H1 (cell line): ENCODE measurements around the gene PTBP1. TPM values are rescaled to one million over a fixed set of nuclear protein-coding genes. Genes with fewer than 3 reads are reported as not detected.

ENCODE experiments used
- CTCF ChIA-PET: fragments of 300-600 bp; sonication (Branson Sonifier 250); formaldehyde crosslinking; loops from one replicate; lab custom pipeline; 2021; ENCODE audit not compliant: partially characterized antibody; lab: Charles Lee
- POLR2A ChIA-PET: fragments of 300-600 bp; sonication (Branson Sonifier 250); formaldehyde crosslinking; loops from one replicate; lab custom pipeline; 2021; ENCODE audit warnings: inconsistent platforms; ENCODE audit not compliant: partially characterized antibody; lab: Charles Lee
- DNase-seq, 2 experiments: peaks; one replicate each; pipeline versions ENCODE4 v3.0.0 to v3.0.0-alpha.2; 2010 to 2022; ENCODE audit warnings: low spot score in 2 of 2, low read depth in 1 of 2, mixed read lengths in 1 of 2
- FAIRE-seq: peaks from 2 replicates; lab custom pipeline; 2011; peaks lifted over from hg19 to GRCh38; lab: Jason Lieb, UNC
- H2AFZ ChIP-seq: 2 replicates; pipeline ENCODE4 v1.8.1; 2012; ENCODE audit warnings: low read length, inconsistent platforms
- H2AK5ac ChIP-seq: 2 replicates; pipeline ENCODE4 v1.6.1; 2013; ENCODE audit warnings: low read depth, low read length
- H2BK120ac ChIP-seq: replicated peaks from 2 replicates; pipeline ENCODE3; 2013; ENCODE audit warnings: low read depth, low read length, inconsistent platforms
- H2BK12ac ChIP-seq: 2 replicates; pipeline ENCODE4 v1.6.1; 2013; ENCODE audit warnings: low read depth, low read length
- H2BK15ac ChIP-seq: 2 replicates; pipeline ENCODE4 v1.6.1; 2013; ENCODE audit warnings: low read length
- H2BK20ac ChIP-seq: 2 replicates; pipeline ENCODE4 v1.6.1; 2013; ENCODE audit warnings: low read length
- H2BK5ac ChIP-seq: 2 replicates; pipeline ENCODE4 v1.6.1; 2013; ENCODE audit warnings: low read depth, low read length
- H3K14ac ChIP-seq: 2 replicates; pipeline ENCODE4 v1.6.1; 2013; ENCODE audit warnings: inconsistent platforms; ENCODE audit not compliant: insufficient read length
- H3K18ac ChIP-seq: 2 replicates; pipeline ENCODE4 v1.6.1; 2013; ENCODE audit warnings: low read length; ENCODE audit errors: extremely low read depth
- H3K23ac ChIP-seq: 2 replicates; pipeline ENCODE4 v1.6.1; 2013; ENCODE audit warnings: inconsistent platforms; ENCODE audit not compliant: insufficient read length
- H3K23me2 ChIP-seq: 2 replicates; pipeline ENCODE4 v1.6.1; 2013; ENCODE audit warnings: low read depth, low read length
- H3K27ac ChIP-seq: 2 replicates; pipeline ENCODE4 v1.6.1; 2011; ENCODE audit warnings: low read depth, low read length, inconsistent platforms
- H3K27me3 ChIP-seq, 4 experiments: replicated peaks in 1 of 4; 1 replicate in 1 of 4; 2 replicates in 3 of 4; pipeline versions ENCODE4 v1.6.1 to v1.8.1; 2011 to 2013; ENCODE audit warnings: low read length in 3 of 4, mild to moderate bottlenecking in 3 of 4, inconsistent platforms in 2 of 4, mixed read lengths in 2 of 4, moderate library complexity in 1 of 4; ENCODE audit not compliant: control insufficient read depth in 3 of 4, insufficient read depth in 3 of 4; ENCODE audit errors: extremely low read depth in 1 of 4
- H3K36me3 ChIP-seq, 4 experiments: 2 replicates each; pipeline versions ENCODE4 v1.6.1 to v1.8.1; 2011 to 2013; ENCODE audit warnings: mild to moderate bottlenecking in 4 of 4, low read length in 3 of 4, moderate library complexity in 2 of 4, control low read depth in 1 of 4, inconsistent platforms in 1 of 4; ENCODE audit not compliant: insufficient read depth in 4 of 4, control insufficient read depth in 2 of 4
- H3K4ac ChIP-seq: replicated peaks from 2 replicates; pipeline ENCODE3; 2013; ENCODE audit warnings: low read length, low read depth, mixed read lengths, inconsistent platforms; ENCODE audit not compliant: insufficient read length
- H3K4me1 ChIP-seq, 4 experiments: replicated peaks in 1 of 4; 1 replicate in 1 of 4; 2 replicates in 3 of 4; pipeline versions ENCODE4 v1.6.1 to v1.8.1; 2011 to 2013; ENCODE audit warnings: low read length in 3 of 4, inconsistent platforms in 2 of 4, mixed read lengths in 1 of 4; ENCODE audit not compliant: insufficient read depth in 4 of 4, control insufficient read depth in 3 of 4
- H3K4me2 ChIP-seq, 2 experiments: 2 replicates each; pipeline versions ENCODE4 v1.6.1 to v1.8.1; 2011 to 2013; ENCODE audit warnings: low read depth in 2 of 2, low read length in 2 of 2, control low read depth in 1 of 2, inconsistent platforms in 1 of 2, mild to moderate bottlenecking in 1 of 2; ENCODE audit not compliant: insufficient read depth in 1 of 2
- H3K4me3 ChIP-seq, 4 experiments: fragments of 200-600, 300-600 bp in 1 of 4; sonication (generic), shearing (Covaris generic), sonication (Bioruptor Twin) in 1 of 4; 2 replicates each; pipeline versions ENCODE4 v1.5.1 to v1.8.1; 2011 to 2016; ENCODE audit warnings: low read length in 4 of 4, low read depth in 3 of 4, control low read depth in 2 of 4, inconsistent platforms in 2 of 4, mild to moderate bottlenecking in 2 of 4, mixed read lengths in 1 of 4, moderate library complexity in 1 of 4; ENCODE audit not compliant: insufficient read depth in 2 of 4; ENCODE audit errors: extremely low read depth in 1 of 4
- H3K56ac ChIP-seq: replicated peaks from 2 replicates; pipeline ENCODE3; 2013; ENCODE audit warnings: low read depth, mild to moderate bottlenecking, mixed read lengths, low read length, inconsistent platforms; ENCODE audit not compliant: insufficient read length
- H3K79me1 ChIP-seq: 2 replicates; pipeline ENCODE4 v1.6.1; 2013; ENCODE audit warnings: low read depth, low read length, control low read depth
- H3K79me2 ChIP-seq, 2 experiments: 2 replicates each; pipeline versions ENCODE4 v1.6.1 to v1.8.1; 2012 to 2013; ENCODE audit warnings: low read length in 2 of 2, mild to moderate bottlenecking in 2 of 2, inconsistent platforms in 1 of 2; ENCODE audit not compliant: insufficient read depth in 2 of 2, control insufficient read depth in 1 of 2
- H3K9ac ChIP-seq, 4 experiments: replicated peaks in 1 of 4; 1 replicate in 1 of 4; 2 replicates in 3 of 4; pipeline versions ENCODE4 v1.6.1 to v1.8.1; 2011 to 2013; ENCODE audit warnings: low read depth in 3 of 4, low read length in 3 of 4, control low read depth in 2 of 4, mild to moderate bottlenecking in 2 of 4, moderate library complexity in 2 of 4, inconsistent platforms in 1 of 4; ENCODE audit errors: extremely low read depth in 1 of 4
- H3K9me3 ChIP-seq, 2 experiments: 2 replicates each; pipeline versions ENCODE4 v1.6.1 to v1.8.1; 2012 to 2013; ENCODE audit warnings: mild to moderate bottlenecking in 2 of 2, moderate library complexity in 2 of 2, control low read depth in 1 of 2, inconsistent platforms in 1 of 2, low read depth in 1 of 2, low read length in 1 of 2, mixed read lengths in 1 of 2; ENCODE audit not compliant: insufficient read depth in 2 of 2
- H4K20me1 ChIP-seq, 2 experiments: replicated peaks in 1 of 2; 2 replicates each; pipeline versions ENCODE3 to v1.8.1; 2011 to 2013; ENCODE audit warnings: inconsistent platforms in 2 of 2, low read length in 2 of 2, mild to moderate bottlenecking in 1 of 2; ENCODE audit not compliant: insufficient read depth in 2 of 2, control insufficient read depth in 1 of 2
- H4K5ac ChIP-seq: 2 replicates; pipeline ENCODE4 v1.6.1; 2013; ENCODE audit warnings: low read length, low read depth, mixed read lengths, inconsistent platforms; ENCODE audit not compliant: insufficient read length
- H4K8ac ChIP-seq: 2 replicates; pipeline ENCODE4 v1.8.0; 2013; ENCODE audit warnings: mild to moderate bottlenecking, moderate library complexity, low read length, inconsistent platforms; ENCODE audit not compliant: insufficient read depth; ENCODE audit errors: extremely low read depth
- H4K91ac ChIP-seq: replicated peaks from 2 replicates; pipeline ENCODE3; 2013; ENCODE audit warnings: low read length, mixed read lengths, inconsistent platforms; ENCODE audit not compliant: insufficient read length
- WGBS, 2 experiments: shearing (Covaris generic) in 1 of 2; methylation state at CpG; one replicate each; pipeline versions ENCODE4 v1.1.6 to v1.1.7; 2013 to 2015; ENCODE audit warnings: low lambda C conversion rate in 2 of 2, mixed read lengths in 2 of 2, inconsistent platforms in 1 of 2, low coverage in 1 of 2, missing lambda C conversion rate in 1 of 2; ENCODE audit not compliant: insufficient replicate concordance in 2 of 2, insufficient coverage in 1 of 2, insufficient read length in 1 of 2; ENCODE audit errors: extremely low coverage in 1 of 2, missing lambda C conversion rate in 1 of 2; 5-methylcytosine and 5-hydroxymethylcytosine counted together
- polyA plus RNA-seq, 7 experiments: library from polyadenylated mRNA; depleted of rRNA in 3 of 7; stranded (reverse) in 5 of 7; unstranded in 2 of 7; fragments of >200 nt in 5 of 7; fragments of 200-250 nt in 2 of 7; gene quantifications; 1 replicate in 5 of 7; 2 replicates in 1 of 7; 4 replicates in 1 of 7; pipeline versions ENCODE4 v1.2.1 to v1.2.3, GENCODE V29; 2011 to 2013; ENCODE audit warnings: missing spikeins in 2 of 7, mixed read lengths in 2 of 7
- total RNA-seq: library from RNA; stranded (reverse); fragmentation: NEBNext Ultra II Directional; extraction: Animal tissue kit (Norgen Biotek cat#: 25700); gene quantifications from 2 replicates; pipeline ENCODE4 v1.2.1, GENCODE V29; 2021
- TF ChIP-seq, protein P1 (sequence below): IDR thresholded peaks from 2 replicates; pipeline ENCODE4 v1.6.1; 2011; ENCODE audit warnings: low read depth, mild to moderate bottlenecking, low read length; ENCODE audit not compliant: insufficient read depth

The PTBP1 gene
- total and polyA plus RNA-seq, 2 of the 8 experiments (the other 6 are each of a cell fraction or from before 2014, with no cell fraction given) = 528 to 888 TPM

DNA sequence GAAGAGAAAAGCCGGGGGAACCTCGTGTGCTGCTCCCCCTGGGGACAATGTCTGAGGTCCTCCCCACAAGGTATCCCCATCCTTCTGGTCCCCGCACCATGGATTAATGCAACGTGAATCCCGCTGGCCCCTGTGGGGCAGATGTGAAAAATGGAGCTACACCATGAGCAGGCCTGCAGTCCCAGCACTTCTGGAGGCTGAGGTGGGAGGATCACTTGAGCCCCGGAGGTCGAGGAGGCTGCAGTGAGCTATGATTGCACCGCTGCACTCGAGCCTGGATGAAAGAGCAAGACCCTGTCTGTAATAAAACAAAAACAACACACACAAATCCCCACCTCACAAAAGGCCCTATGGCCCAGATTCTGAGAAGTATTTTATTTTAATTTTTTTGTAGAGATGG lies 61.0 kb downstream of the PTBP1 start:
- Histone ChIP-seq H3K36me3 (no peaks in the 10 kb centered on the region), H3K4me1 (peaks cover 0 to 5% (median 3%) of the 10 kb centered on the region in 4 experiments; a peak in 6 of 7 replicates), H3K14ac (no peak overlapping the region), H4K8ac (no peak overlapping the region), H3K79me2 (no peaks in the 10 kb centered on the region), H3K4me2 (no peak overlapping the region), H3K4me3 (no peak overlapping the region), H4K5ac (no peak overlapping the region), H3K9me3 (no peaks in the 10 kb centered on the region), H3K4ac (no peak overlapping the region), H2AK5ac (no peak overlapping the region), H3K23ac (no peak overlapping the region), H4K91ac (no peak overlapping the region), H3K18ac (no peak overlapping the region), H2BK5ac (no peak overlapping the region), H2BK15ac (no peak overlapping the region), H3K27me3 (peaks cover 9 to 23% (median 13%) of the 10 kb centered on the region in 4 experiments), H3K9ac (no peak overlapping the region), H3K56ac (no peak overlapping the region), H4K20me1 (peaks cover 0 to 3% of the 10 kb centered on the region in 2 experiments), H3K23me2 (peaks cover 10% of the 10 kb centered on the region; the same call in 1 of the 2 replicates), H2BK12ac (no peak overlapping the region), H2AFZ (no peak overlapping the region), H2BK120ac (no peak overlapping the region), H3K27ac (no peak overlapping the region), H3K79me1 (no peaks in the 10 kb centered on the region), H2BK20ac (no peak overlapping the region)
- DNase-seq (no peak), FAIRE-seq (no peak)
- ChIA-PET POLR2A (interaction anchor here (1.2 kb wide), 2 partner anchors 58 to 76 kb away, joined by 3 read pairs; no protein-coding TSS in a partner anchor), CTCF (interaction anchor here (0.9 to 3.3 kb wide), 6 partner anchors 9 to 139 kb away, joined by 3 to 10 read pairs (median 5); no protein-coding TSS in a partner anchor)
- 83% methylated on average over 9 of the region's 9 CpGs; no CpG with 5 or more reads in 1 of the 2 experiments for WGBS, 2 experiments
- TF ChIP-seq, protein P1, sequence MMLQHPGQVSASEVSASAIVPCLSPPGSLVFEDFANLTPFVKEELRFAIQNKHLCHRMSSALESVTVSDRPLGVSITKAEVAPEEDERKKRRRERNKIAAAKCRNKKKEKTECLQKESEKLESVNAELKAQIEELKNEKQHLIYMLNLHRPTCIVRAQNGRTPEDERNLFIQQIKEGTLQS = no peak
